HEK293 (cell line): Measurements from ENCODE around the gene EDEM1.
"Not testable (repeated sequence)": the region's sequence is repeated elsewhere in the genome, so short reads cannot be mapped to it uniquely, and the experiment has no call there.

ENCODE experiments used
- CTCF ChIA-PET: fragments of 350-600 bp; formaldehyde crosslinking; extraction: SDS; loops from one replicate; lab custom pipeline; 2021; ENCODE audit warnings: antibody characterized with exemption; lab: Yijun Ruan, JAX
- POLR2A ChIA-PET: fragments of 300-600 bp; formaldehyde crosslinking; extraction: SDS; loops from one replicate; lab custom pipeline; 2020; ENCODE audit warnings: antibody characterized with exemption, inconsistent platforms; lab: Yijun Ruan, JAX
- H3K27ac ChIP-seq: fragments of 200-500 bp; sonication (Bioruptor generic); 2 replicates; pipeline ENCODE4 v1.5.1; 2014; ENCODE audit warnings: low read depth, low read length, control low read depth, inconsistent platforms; ENCODE audit errors: extremely low read depth
- H3K36me3 ChIP-seq, 2 experiments: fragments of 200-500 bp in 1 of 2; sonication (Bioruptor generic) in 1 of 2; 1 replicate in 1 of 2; 2 replicates in 1 of 2; pipeline ENCODE4 v1.5.1; 2014 to 2017; ENCODE audit warnings: inconsistent platforms in 2 of 2, low read length in 2 of 2; ENCODE audit not compliant: control insufficient read depth in 2 of 2, insufficient read depth in 1 of 2
- H3K4me1 ChIP-seq: fragments of 200-500 bp; sonication (Bioruptor generic); 2 replicates; pipeline ENCODE4 v1.5.1; 2014; ENCODE audit warnings: mild to moderate bottlenecking, low read length, inconsistent platforms; ENCODE audit not compliant: control insufficient read depth, insufficient read depth
- H3K4me3 ChIP-seq: 2 replicates; pipeline ENCODE4 v1.5.1; 2011; ENCODE audit warnings: low read depth, mild to moderate bottlenecking, control low read depth, low read length, moderate library complexity
- H3K9me3 ChIP-seq: fragments of 200-500 bp; sonication (Bioruptor generic); 2 replicates; pipeline ENCODE4 v1.5.1; 2014; ENCODE audit warnings: low read depth, low read length, inconsistent platforms; ENCODE audit not compliant: control insufficient read depth, insufficient read depth
- BCL11A ChIP-seq: fragments of 450-650 bp; formaldehyde crosslinking; IDR thresholded peaks from 2 replicates; pipeline ENCODE4 v1.5.1; 2016; ENCODE audit warnings: low read depth, missing biosample characterization, missing genetic modification characterization
- GLI2 ChIP-seq: fragments of 450-650 bp; formaldehyde crosslinking; IDR thresholded peaks from 2 replicates; pipeline ENCODE4; 2017; ENCODE audit warnings: missing biosample characterization, missing genetic modification characterization, low read depth, borderline replicate concordance
- GLIS2 ChIP-seq: fragments of 450-650 bp; formaldehyde crosslinking; IDR thresholded peaks from 2 replicates; pipeline ENCODE4 v1.5.1; 2016; ENCODE audit warnings: missing biosample characterization, missing genetic modification characterization
- KLF16 ChIP-seq: fragments of 450-650 bp; formaldehyde crosslinking; IDR thresholded peaks from 2 replicates; pipeline ENCODE4 v1.5.1; 2017; ENCODE audit warnings: missing biosample characterization, missing genetic modification characterization
- KLF17 ChIP-seq: fragments of 450-650 bp; formaldehyde crosslinking; IDR thresholded peaks from 2 replicates; pipeline ENCODE4 v1.5.1; 2016; ENCODE audit warnings: missing biosample characterization, missing genetic modification characterization
- MZF1 ChIP-seq: fragments of 450-650 bp; formaldehyde crosslinking; IDR thresholded peaks from 2 replicates; pipeline ENCODE4 v1.5.1; 2017; ENCODE audit warnings: missing biosample characterization, missing genetic modification characterization, borderline replicate concordance
- YY1 ChIP-seq: fragments of 450-650 bp; formaldehyde crosslinking; IDR thresholded peaks from 2 replicates; pipeline ENCODE4 v1.5.1; 2018; ENCODE audit warnings: missing biosample characterization, missing genetic modification characterization
- ZNF10 ChIP-seq: fragments of 450-650 bp; formaldehyde crosslinking; IDR thresholded peaks from 2 replicates; pipeline ENCODE4 v1.5.1; 2017; ENCODE audit warnings: missing biosample characterization, missing genetic modification characterization
- ZNF140 ChIP-seq: fragments of 450-650 bp; formaldehyde crosslinking; IDR thresholded peaks from 2 replicates; pipeline ENCODE4 v1.5.1; 2016; ENCODE audit warnings: missing biosample characterization, missing genetic modification characterization
- ZNF146 ChIP-seq: fragments of 450-650 bp; formaldehyde crosslinking; IDR thresholded peaks from 2 replicates; pipeline ENCODE4 v1.5.1; 2016; ENCODE audit warnings: missing biosample characterization, missing genetic modification characterization
- ZNF2 ChIP-seq: fragments of 450-650 bp; formaldehyde crosslinking; IDR thresholded peaks from 2 replicates; pipeline ENCODE4 v1.5.1; 2016; ENCODE audit warnings: missing biosample characterization, missing genetic modification characterization
- ZNF274 ChIP-seq, 2 experiments: fragments of 200-500 bp in 1 of 2; fragments of 450-650 bp in 1 of 2; sonication (Bioruptor generic) in 1 of 2; formaldehyde crosslinking in 1 of 2; IDR thresholded peaks; 2 replicates each; pipeline versions ENCODE4 v1.5.1 to v1.6.1; 2014 to 2016; ENCODE audit warnings: borderline replicate concordance in 1 of 2, inconsistent platforms in 1 of 2, low read length in 1 of 2, missing biosample characterization in 1 of 2, missing genetic modification characterization in 1 of 2
- ZNF335 ChIP-seq: fragments of 450-650 bp; formaldehyde crosslinking; conservative IDR thresholded peaks from 2 replicates; pipeline ENCODE4 v1.5.1; 2016; ENCODE audit warnings: missing biosample characterization, missing genetic modification characterization
- ZNF37A ChIP-seq: fragments of 450-650 bp; IDR thresholded peaks from 2 replicates; pipeline ENCODE4 v1.5.1; 2018; ENCODE audit warnings: missing biosample characterization, missing genetic modification characterization
- ZNF426 ChIP-seq: fragments of 450-650 bp; formaldehyde crosslinking; IDR thresholded peaks from 2 replicates; pipeline ENCODE4 v1.5.1; 2017; ENCODE audit warnings: missing biosample characterization, missing genetic modification characterization, mild to moderate bottlenecking, inconsistent platforms, moderate library complexity
- ZNF488 ChIP-seq: fragments of 450-650 bp; formaldehyde crosslinking; IDR thresholded peaks from 2 replicates; pipeline ENCODE4 v1.5.1; 2016; ENCODE audit warnings: missing biosample characterization, missing genetic modification characterization
- ZNF580 ChIP-seq: fragments of 450-650 bp; formaldehyde crosslinking; IDR thresholded peaks from 2 replicates; pipeline ENCODE4 v1.5.1; 2016; ENCODE audit warnings: missing biosample characterization, missing genetic modification characterization
- ZNF704 ChIP-seq: fragments of 450-650 bp; formaldehyde crosslinking; IDR thresholded peaks from 2 replicates; pipeline ENCODE4 v1.5.1; 2016; ENCODE audit warnings: missing biosample characterization, missing genetic modification characterization
- ZNF768 ChIP-seq: fragments of 450-650 bp; formaldehyde crosslinking; IDR thresholded peaks from 2 replicates; pipeline ENCODE4 v1.5.1; 2018; ENCODE audit warnings: missing biosample characterization, mild to moderate bottlenecking, missing genetic modification characterization
- ZNF791 ChIP-seq: fragments of 450-650 bp; formaldehyde crosslinking; IDR thresholded peaks from 2 replicates; pipeline ENCODE4 v1.5.1; 2016; ENCODE audit warnings: missing biosample characterization, missing genetic modification characterization
- ZNF837 ChIP-seq: fragments of 450-650 bp; formaldehyde crosslinking; IDR thresholded peaks from 2 replicates; pipeline ENCODE4 v1.5.1; 2016; ENCODE audit warnings: missing biosample characterization, missing genetic modification characterization
- ZNF843 ChIP-seq: fragments of 450-650 bp; formaldehyde crosslinking; IDR thresholded peaks from 2 replicates; pipeline ENCODE4 v1.5.1; 2016; ENCODE audit warnings: missing biosample characterization, missing genetic modification characterization

Gene EDEM1

GRCh38 chr3:5145120-5145519 lies 42.4 kb upstream of the EDEM1 start:
- Histone ChIP-seq H3K4me3 (no peak overlapping the region), H3K27ac (no peak overlapping the region), H3K9me3 (no peaks in the 10 kb centered on the region), H3K36me3 (peaks cover 0 to 6% of the 10 kb centered on the region in 2 experiments; a peak in 1 of 3 replicates), H3K4me1 (no peaks in the 10 kb centered on the region)
- no peak for TF ChIP-seq ZNF768 (tag by site-specific recombination)
- no peak for TF ChIP-seq ZNF426 (tag by site-specific recombination)
- no peak for TF ChIP-seq ZNF10 (tag by site-specific recombination)
- TF ChIP-seq ZNF2 (tag by site-specific recombination) = no peak
- no peak for TF ChIP-seq KLF17 (tag by site-specific recombination)
- TF ChIP-seq KLF16 = no peak
- no peak for TF ChIP-seq ZNF37A (tag by site-specific recombination)
- TF ChIP-seq ZNF274 (IDR thresholded peaks at IDR 0.05; ENCODE audit: low read length) = no peak
- no peak for TF ChIP-seq ZNF274 (tag by site-specific recombination; IDR thresholded peaks at IDR 0.05; ENCODE audit: borderline replicate concordance)
- no peak for TF ChIP-seq ZNF837 (tag by site-specific recombination)
- TF ChIP-seq YY1 (tag by site-specific recombination) = no peak
- no peak for TF ChIP-seq GLIS2
- TF ChIP-seq ZNF843 = no peak
- no peak for TF ChIP-seq ZNF704 (tag by site-specific recombination)
- TF ChIP-seq ZNF791 = no peak
- TF ChIP-seq GLI2 = no peak
- no peak for TF ChIP-seq ZNF335 (tag by site-specific recombination)
- no peak for TF ChIP-seq ZNF140 (tag by site-specific recombination)
- TF ChIP-seq ZNF488 (tag by site-specific recombination) = no peak
- TF ChIP-seq BCL11A (tag by site-specific recombination) = no peak
- ChIA-PET CTCF (no interaction called here), POLR2A (no interaction called here)

GRCh38 chr3:5147152-5147551 lies 40.4 kb upstream of the EDEM1 start:
- H3K4me3 ChIP-seq, H3K4me1 ChIP-seq, H3K36me3 ChIP-seq, H3K27ac ChIP-seq, H3K9me3 ChIP-seq, POLR2A ChIA-PET: not testable (repeated sequence)
- CTCF ChIA-PET = interaction anchor here (0.9 kb wide), 1 partner anchor 24 kb away, joined by 3 read pairs; no protein-coding TSS in a partner anchor
- TF ChIP-seq ZNF146 (peak; percentile 99), MZF1 (tag by site-specific recombination) (peak; percentile 30; the same call in 1 of the 2 replicates), ZNF580 (tag by site-specific recombination) (peak; percentile 82)
